Pons (tissue), 1 donor: ENCODE results near the gene SOX6.
"Not testable (repeated sequence)": the region's sequence is repeated elsewhere in the genome, so short reads cannot be mapped to it uniquely, and the experiment has no call there.

Source experiments
- DNase-seq: peaks from one replicate; pipeline ENCODE4 v3.0.0-alpha.2; 2016; ENCODE audit warnings: low spot score

SOX6 gene

GRCh38 chr11:16093889-16094653 lies 262.3 kb downstream of the SOX6 start:
- DNase-seq = no peak

- no peak for DNase-seq
These were observed 264.5 kb downstream of the SOX6 start for GRCh38 chr11:16091862-16092261.

GRCh38 chr11:16089481-16089880 lies 266.9 kb downstream of the SOX6 start:
- no peak for DNase-seq

GRCh38 chr11:16088774-16089173 lies 267.6 kb downstream of the SOX6 start:
- DNase-seq = no peak

- DNase-seq = no peak
These were observed 268.5 kb downstream of the SOX6 start for GRCh38 chr11:16087886-16088285.

- no peak for DNase-seq
These were observed 270.0 kb downstream of the SOX6 start for GRCh38 chr11:16086229-16086819.

GRCh38 chr11:16082095-16083055 lies 274.0 kb downstream of the SOX6 start:
- DNase-seq = peak; percentile 29

GRCh38 chr11:16081382-16082094 lies 274.8 kb downstream of the SOX6 start:
- DNase-seq = no peak

- DNase-seq = no peak
These were observed 275.5 kb downstream of the SOX6 start for GRCh38 chr11:16080688-16081381.

GRCh38 chr11:16078936-16079335 lies 277.4 kb downstream of the SOX6 start:
- DNase-seq = no peak

- no peak for DNase-seq
These were observed 285.8 kb downstream of the SOX6 start for GRCh38 chr11:16070573-16070972.

GRCh38 chr11:16067268-16067667 lies 289.1 kb downstream of the SOX6 start:
- DNase-seq = not testable (repeated sequence)

GRCh38 chr11:16059332-16059731 lies 297.0 kb downstream of the SOX6 start:
- DNase-seq = no peak

- DNase-seq = no peak
These were observed 297.7 kb downstream of the SOX6 start for GRCh38 chr11:16058671-16059070.

- DNase-seq = no peak
These were observed 303.6 kb downstream of the SOX6 start for GRCh38 chr11:16052750-16053149.

- no peak for DNase-seq
These were observed 306.7 kb downstream of the SOX6 start for GRCh38 chr11:16049611-16050010.

GRCh38 chr11:16047073-16047472 lies 309.3 kb downstream of the SOX6 start:
- DNase-seq = no peak

GRCh38 chr11:16043617-16044016 lies 312.7 kb downstream of the SOX6 start:
- peak; percentile 14 for DNase-seq

- DNase-seq = no peak
These were observed 315.1 kb downstream of the SOX6 start for GRCh38 chr11:16041207-16041606.

- DNase-seq = no peak
These were observed 316.2 kb downstream of the SOX6 start for GRCh38 chr11:16040151-16040550.

- DNase-seq = no peak
These were observed 319.2 kb downstream of the SOX6 start for GRCh38 chr11:16037179-16037578.
